Breast epithelium (tissue), 3 donors: ENCODE data around the gene TST.

Experiments used
- CTCF ChIP-seq, 3 donors: fragments of 450-650 bp; IDR thresholded peaks; one replicate each; pipeline ENCODE4 v1.5.1; 2016 to 2017; ENCODE audit warnings: antibody characterized with exemption in 3 of 3, mild to moderate bottlenecking in 3 of 3, moderate library complexity in 3 of 3
- POLR2A ChIP-seq: fragments of 450-650 bp; IDR thresholded peaks from one replicate; pipeline ENCODE4 v1.6.1; 2016; ENCODE audit warnings: antibody characterized with exemption, mild to moderate bottlenecking, moderate library complexity

- TF ChIP-seq POLR2A, result no peak
- TF ChIP-seq CTCF (IDR thresholded peaks at IDR 0.05), result no peak
These were observed 33.4 kb upstream of the TST start for GRCh38 chr22:37052386-37053309.
